Vagina (tissue), 2 donors: ENCODE data around the gene PTPN4.

Experiments used
- CTCF ChIP-seq, 3 experiments: fragments of 450-650 bp in 2 of 3; fragments of 200-600 bp in 1 of 3; sonication (generic) in 1 of 3; IDR thresholded peaks; one replicate each; pipeline ENCODE4 v1.5.1; 2017 to 2019; ENCODE audit warnings: antibody characterized with exemption in 3 of 3, mild to moderate bottlenecking in 2 of 3, moderate library complexity in 2 of 3
- POLR2A ChIP-seq, 2 donors: fragments of 450-650 bp; IDR thresholded peaks; one replicate each; pipeline ENCODE4 v1.6.1; 2017; ENCODE audit warnings: antibody characterized with exemption in 2 of 2, mild to moderate bottlenecking in 2 of 2, moderate library complexity in 2 of 2
- POLR2AphosphoS5 ChIP-seq, 2 donors: sonication (generic); formaldehyde crosslinking; IDR thresholded peaks; one replicate each; pipeline ENCODE4 v1.9.0; 2017; ENCODE audit warnings: antibody characterized with exemption in 2 of 2, mild to moderate bottlenecking in 2 of 2, low read depth in 1 of 2; ENCODE audit not compliant: insufficient read depth in 1 of 2

- TF ChIP-seq POLR2A (IDR thresholded peaks at IDR 0.05) (no peak), CTCF (IDR thresholded peaks at IDR 0.05) (no peak), POLR2AphosphoS5 (IDR thresholded peaks at IDR 0.05; ENCODE audit: insufficient read depth in 1 of 2, low read depth in 1 of 2) (no peak)
These were observed 45.8 kb upstream of the PTPN4 start for GRCh38 chr2:119713819-119714490.
